ENCODE results near the gene UROC1. TPM values are rescaled to one million over a fixed set of nuclear protein-coding genes. Genes with fewer than 3 reads are reported as not detected.

UROC1 gene
- not detected for total RNA-seq

GRCh38 chr3:126517291-126517951, at the start of gene UROC1:
Gene UROC1, minus strand, starts transcription at chr3:126517773. Its CDS starts 54 bp downstream, at chr3:126517719.
- Mint-ChIP-seq H3K9me3 (no peaks in the 10 kb centered on the region), H3K4me1 (no peaks in the 10 kb centered on the region), H3K27me3 (peaks cover 3% of the 10 kb centered on the region), H3K4me3 (no peak within 1 kb of the TSS), H3K27ac (no peak within 1 kb of the TSS), H3K36me3 (ENCODE audit: low read depth) (no peaks in the 10 kb centered on the region)
- no peak for ATAC-seq (replicated peaks)

GRCh38 chr3:126562737-126563276, 45.2 kb upstream of the UROC1 start:
- no peaks in the 10 kb centered on the region for H3K4me1 Mint-ChIP-seq
- no peaks in the 10 kb centered on the region for H3K9me3 Mint-ChIP-seq
- no peaks in the 10 kb centered on the region for H3K36me3 Mint-ChIP-seq (ENCODE audit: low read depth)
- no peak overlapping the region for H3K27ac Mint-ChIP-seq
- peaks cover 15% of the 10 kb centered on the region for H3K27me3 Mint-ChIP-seq
- no peak for ATAC-seq (replicated peaks)
- H3K4me3 Mint-ChIP-seq: no peak overlapping the region

GRCh38 chr3:126558336-126559071, 40.9 kb upstream of the UROC1 start, which contains the start of gene C3orf22:
Gene C3orf22, minus strand, starts transcription at chr3:126558932. Its CDS starts 5,542 bp downstream, at chr3:126553390.
- no peaks in the 10 kb centered on the region for H3K36me3 Mint-ChIP-seq (ENCODE audit: low read depth)
- H3K27me3 Mint-ChIP-seq: peaks cover 3% of the 10 kb centered on the region
- no peaks in the 10 kb centered on the region for H3K4me1 Mint-ChIP-seq

GRCh38 chr3:126557761-126558160, 40.2 kb upstream of the UROC1 start:
- H3K4me1 Mint-ChIP-seq: no peaks in the 10 kb centered on the region
- H3K36me3 Mint-ChIP-seq (ENCODE audit: low read depth): no peaks in the 10 kb centered on the region
- no peak for ATAC-seq (replicated peaks)
- H3K27me3 Mint-ChIP-seq: peaks cover 2% of the 10 kb centered on the region
- H3K9me3 Mint-ChIP-seq: no peaks in the 10 kb centered on the region
- no peak overlapping the region for H3K27ac Mint-ChIP-seq
- no peak overlapping the region for H3K4me3 Mint-ChIP-seq

More at GRCh38 chr3:126558336-126559071, 40.9 kb upstream of the UROC1 start, which contains the start of gene C3orf22:
- Mint-ChIP-seq H3K4me3 (no peak within 1 kb of the TSS), H3K27ac (no peak within 1 kb of the TSS), H3K9me3 (no peaks in the 10 kb centered on the region)
- ATAC-seq (replicated peaks): no peak

GRCh38 chr3:126557415-126557745, 39.8 kb upstream of the UROC1 start:
- Mint-ChIP-seq H3K4me1 (no peaks in the 10 kb centered on the region), H3K9me3 (no peaks in the 10 kb centered on the region), H3K4me3 (no peak overlapping the region), H3K27ac (no peak overlapping the region), H3K36me3 (ENCODE audit: low read depth) (no peaks in the 10 kb centered on the region), H3K27me3 (no peaks in the 10 kb centered on the region)
- ATAC-seq (replicated peaks): no peak

- no peak overlapping the region for H3K27ac Mint-ChIP-seq
- ATAC-seq (replicated peaks): no peak
- H3K36me3 Mint-ChIP-seq (ENCODE audit: low read depth): no peaks in the 10 kb centered on the region
- H3K4me1 Mint-ChIP-seq: no peaks in the 10 kb centered on the region
- no peak overlapping the region for H3K4me3 Mint-ChIP-seq
- no peaks in the 10 kb centered on the region for H3K27me3 Mint-ChIP-seq
- no peaks in the 10 kb centered on the region for H3K9me3 Mint-ChIP-seq
These were observed 39.3 kb upstream of the UROC1 start for GRCh38 chr3:126556637-126557414.

GRCh38 chr3:126555795-126556636, 38.4 kb upstream of the UROC1 start:
- peaks cover 2% of the 10 kb centered on the region for H3K27me3 Mint-ChIP-seq
- no peaks in the 10 kb centered on the region for H3K4me1 Mint-ChIP-seq
- no peak for ATAC-seq (replicated peaks)
- H3K36me3 Mint-ChIP-seq (ENCODE audit: low read depth): no peaks in the 10 kb centered on the region
- H3K27ac Mint-ChIP-seq: no peak overlapping the region
- H3K4me3 Mint-ChIP-seq: no peak overlapping the region
- H3K9me3 Mint-ChIP-seq: no peaks in the 10 kb centered on the region

GRCh38 chr3:126554560-126555525, 37.3 kb upstream of the UROC1 start:
- Mint-ChIP-seq H3K27me3 (peaks cover 6% of the 10 kb centered on the region), H3K9me3 (no peaks in the 10 kb centered on the region), H3K4me3 (no peak overlapping the region), H3K4me1 (no peaks in the 10 kb centered on the region), H3K36me3 (ENCODE audit: low read depth) (no peaks in the 10 kb centered on the region), H3K27ac (no peak overlapping the region)
- no peak for ATAC-seq (replicated peaks)

GRCh38 chr3:126553284-126554084, 35.9 kb upstream of the UROC1 start:
- no peaks in the 10 kb centered on the region for H3K9me3 Mint-ChIP-seq
- H3K27ac Mint-ChIP-seq: no peak overlapping the region
- no peaks in the 10 kb centered on the region for H3K4me1 Mint-ChIP-seq
- no peak overlapping the region for H3K4me3 Mint-ChIP-seq
- no peaks in the 10 kb centered on the region for H3K36me3 Mint-ChIP-seq (ENCODE audit: low read depth)
- ATAC-seq (replicated peaks): no peak
- peaks cover 11% of the 10 kb centered on the region for H3K27me3 Mint-ChIP-seq

- no peaks in the 10 kb centered on the region for H3K4me1 Mint-ChIP-seq
- H3K9me3 Mint-ChIP-seq: no peaks in the 10 kb centered on the region
- H3K27me3 Mint-ChIP-seq: peaks cover 11% of the 10 kb centered on the region
- H3K4me3 Mint-ChIP-seq: no peak overlapping the region
- no peaks in the 10 kb centered on the region for H3K36me3 Mint-ChIP-seq (ENCODE audit: low read depth)
- no peak overlapping the region for H3K27ac Mint-ChIP-seq
- no peak for ATAC-seq (replicated peaks)
These were observed 35.2 kb upstream of the UROC1 start for GRCh38 chr3:126552688-126553283.

- no peak overlapping the region for H3K4me3 Mint-ChIP-seq
- H3K27ac Mint-ChIP-seq: no peak overlapping the region
- H3K27me3 Mint-ChIP-seq: peaks cover 11% of the 10 kb centered on the region
- ATAC-seq (replicated peaks): no peak
- no peaks in the 10 kb centered on the region for H3K4me1 Mint-ChIP-seq
- no peaks in the 10 kb centered on the region for H3K9me3 Mint-ChIP-seq
- no peaks in the 10 kb centered on the region for H3K36me3 Mint-ChIP-seq (ENCODE audit: low read depth)
These were observed 34.5 kb upstream of the UROC1 start for GRCh38 chr3:126551839-126552687.
